SH-SY5Y (cell line): ENCODE measurements around the gene TIMM17B.

Experiments used
- GATA2 ChIP-seq: IDR thresholded peaks from 2 replicates; pipeline ENCODE4 v1.6.1; 2011; ENCODE audit warnings: mild to moderate bottlenecking, low read depth, low read length
- GATA3 ChIP-seq: IDR thresholded peaks from 2 replicates; pipeline ENCODE4 v1.6.1; 2011; ENCODE audit warnings: low read depth, mild to moderate bottlenecking, low read length, moderate library complexity

- TF ChIP-seq GATA3 (no peak), GATA2 (no peak)
These were observed 7.1 kb upstream of the TIMM17B start for GRCh38 chrX:48904626-48905025.
